HG02938 (cell line): ENCODE results near the gene DLX5.

ENCODE experiments used
- ATAC-seq: cut with Tn5 transposase; IDR thresholded peaks from one replicate; pipeline ENCODE4 v1.9.1; 2021; ENCODE audit warnings: mild to moderate bottlenecking, moderate library complexity; ENCODE audit not compliant: unreplicated experiment

Gene DLX5

DNA sequence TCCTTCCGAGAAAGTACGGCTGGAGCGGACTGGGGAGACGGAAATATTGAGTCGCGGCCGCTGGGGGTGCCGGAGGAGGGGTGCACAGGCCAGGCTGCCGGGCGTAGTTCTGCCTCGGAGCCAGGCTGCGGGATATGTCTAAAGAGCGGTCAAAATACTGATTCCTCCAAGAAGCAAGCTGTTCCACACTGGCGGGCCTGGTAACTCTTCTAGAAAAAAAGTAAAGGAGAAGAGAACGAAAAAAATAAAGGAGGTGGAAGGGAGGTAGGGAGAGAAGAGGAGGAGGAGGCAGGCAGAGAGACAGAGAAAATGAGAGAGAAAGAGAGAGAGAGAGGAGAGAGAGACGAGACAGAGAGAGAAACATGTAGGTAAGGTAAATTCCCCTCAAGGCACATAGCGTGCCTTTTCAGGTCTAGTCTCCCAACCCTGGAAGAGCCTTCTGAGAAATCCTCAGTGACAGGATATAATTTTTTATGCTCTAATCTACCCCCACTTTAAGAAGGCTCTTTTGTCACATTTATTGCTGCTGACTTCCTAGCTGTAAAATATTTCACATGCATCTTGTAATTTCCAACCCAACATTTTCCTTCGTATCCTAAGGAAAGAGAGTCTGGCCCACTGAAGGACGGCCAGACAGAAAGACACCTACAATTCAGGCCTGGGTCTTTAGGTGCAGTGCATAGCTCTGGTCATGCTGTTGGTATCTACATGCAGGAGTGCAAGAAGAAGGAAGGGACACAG, 5.7 kb downstream of the DLX5 start:
- ATAC-seq, result no peak

DNA sequence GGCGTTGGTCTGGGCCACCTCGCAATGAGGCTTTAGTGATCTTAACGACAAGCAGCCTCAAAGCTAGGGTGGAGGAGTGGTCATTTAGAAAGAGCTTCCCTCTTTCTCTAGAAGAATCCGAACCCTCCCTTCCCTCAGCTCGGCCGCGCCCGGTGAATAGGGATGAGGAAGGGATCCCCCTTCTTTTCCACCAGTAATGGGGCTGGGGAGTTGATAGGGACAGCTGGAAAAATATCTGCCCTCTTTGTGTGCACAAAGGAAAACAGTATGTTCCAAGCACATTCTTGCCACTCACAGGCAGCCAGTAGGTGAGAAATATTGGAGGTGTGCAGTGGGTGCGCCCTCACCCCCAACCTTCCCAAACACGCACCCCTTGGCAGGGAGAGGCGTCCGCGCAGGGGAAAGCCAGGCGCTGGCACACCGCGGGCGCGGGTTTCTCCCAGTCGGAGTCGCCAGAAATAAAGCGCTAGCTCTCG, 6.5 kb downstream of the DLX5 start:
- ATAC-seq, result no peak

DNA sequence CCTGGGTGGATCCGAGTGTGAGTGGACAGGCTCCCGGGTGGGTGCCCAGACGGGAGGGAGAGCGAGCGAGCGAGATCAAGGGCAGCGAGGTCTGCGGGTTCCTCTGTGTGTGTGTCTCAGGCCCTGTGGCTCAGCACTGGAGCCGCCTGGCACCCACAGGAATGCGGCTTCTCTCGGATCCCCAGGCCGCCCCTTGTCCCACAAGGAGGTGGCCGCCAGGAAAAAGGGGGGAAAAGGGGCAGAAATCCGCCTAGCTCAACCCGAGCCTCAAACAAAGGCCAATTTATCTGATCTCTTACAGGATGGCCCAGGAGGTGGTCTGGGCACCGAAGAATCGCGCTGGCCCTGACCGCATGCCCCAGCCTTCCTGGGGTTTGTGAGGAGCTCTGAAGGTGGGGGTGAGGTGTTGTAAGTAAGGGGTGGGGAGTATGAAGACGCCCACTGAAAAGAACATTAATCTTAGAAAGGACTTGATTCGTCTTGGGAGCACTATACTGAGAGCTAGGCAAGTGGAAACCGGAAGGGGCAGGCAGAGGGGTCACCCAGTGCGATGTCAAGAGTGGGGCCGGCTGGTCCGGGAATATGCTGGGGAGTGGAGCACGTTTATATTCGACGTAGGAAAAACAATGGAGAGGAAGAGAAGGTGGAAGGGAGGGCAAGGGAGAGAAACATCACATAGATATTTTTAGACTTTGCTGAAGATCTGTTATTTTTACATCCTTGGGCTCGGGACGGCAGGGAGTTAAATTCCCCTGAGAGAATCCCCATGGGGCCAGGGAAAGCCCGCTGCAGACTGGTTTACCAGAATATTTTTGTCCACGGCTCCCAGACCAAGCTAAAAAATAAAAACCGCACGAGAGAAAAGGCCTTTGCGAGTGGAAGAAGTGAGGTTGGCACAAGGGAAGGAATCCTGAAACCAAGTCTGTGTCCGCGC, 7.2 kb downstream of the DLX5 start:
- no peak for ATAC-seq

DNA sequence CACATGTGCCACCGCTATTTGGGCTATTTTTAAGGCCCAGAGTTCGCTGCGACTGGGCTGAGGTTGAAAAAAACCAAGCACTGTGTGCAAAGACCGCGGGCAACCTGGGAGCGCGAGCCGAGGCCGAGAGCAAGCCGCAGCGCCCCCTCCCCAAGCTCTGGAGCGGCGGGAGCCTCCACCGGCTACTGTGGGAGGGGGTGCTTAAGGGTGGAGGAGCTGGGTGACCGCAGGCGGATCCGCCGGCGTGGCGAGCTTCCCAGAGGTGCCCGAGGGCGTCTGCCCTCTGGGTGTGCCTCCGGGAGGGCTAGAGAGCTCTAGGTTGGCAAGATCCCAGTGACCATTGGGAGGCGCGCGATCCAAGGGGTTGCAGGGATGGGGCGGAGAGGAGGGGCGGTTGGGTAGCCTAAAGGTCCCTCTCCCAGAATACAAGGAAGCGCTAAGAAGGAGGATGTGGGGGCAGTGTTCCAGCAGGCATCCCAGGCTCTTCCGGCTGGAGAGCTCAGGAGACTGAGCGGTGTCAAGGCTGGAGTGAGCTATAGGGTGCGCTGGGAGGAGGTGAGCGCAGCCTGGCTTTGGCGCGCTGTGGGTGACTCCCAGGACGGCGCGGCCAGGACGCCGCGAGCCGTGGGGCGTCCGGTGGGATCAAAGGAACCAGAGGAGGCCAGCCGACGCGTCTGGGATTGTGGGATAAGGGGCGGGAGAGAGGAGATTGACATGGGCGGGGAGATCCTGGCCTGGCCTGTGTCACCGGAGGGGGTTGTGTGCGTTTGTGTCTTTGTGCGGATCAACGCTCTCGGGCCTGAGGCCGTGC, 8.0 kb downstream of the DLX5 start:
- no peak for ATAC-seq

DNA sequence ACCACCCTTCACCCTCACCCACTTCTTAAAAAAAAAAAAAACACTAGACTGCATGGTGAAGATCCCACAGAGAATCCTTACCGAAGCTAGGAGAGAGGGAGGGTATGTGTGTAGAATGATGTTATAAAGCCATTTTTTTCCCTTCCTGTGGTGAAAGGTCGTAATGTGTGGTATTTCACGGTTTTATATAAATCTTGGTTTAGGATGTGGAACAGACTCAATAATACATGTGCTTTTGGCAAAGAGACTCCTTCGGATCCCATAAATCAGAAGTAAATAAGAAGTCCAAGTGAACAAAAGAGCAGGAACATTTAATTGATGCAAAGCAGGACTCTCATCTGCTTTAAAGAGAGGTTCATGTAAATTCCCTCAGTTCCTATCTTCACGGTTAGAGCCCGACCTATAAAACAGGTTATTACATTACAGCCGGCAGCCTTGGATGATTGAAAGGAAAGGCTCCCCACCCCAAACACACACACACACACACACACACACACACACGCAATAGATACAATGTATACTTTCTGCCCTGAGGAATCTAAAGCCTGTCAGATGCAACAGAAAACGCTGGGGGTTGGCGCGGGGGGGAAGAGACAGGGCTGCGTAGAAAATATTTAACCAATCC, 8.8 kb downstream of the DLX5 start:
- no peak for ATAC-seq

DNA sequence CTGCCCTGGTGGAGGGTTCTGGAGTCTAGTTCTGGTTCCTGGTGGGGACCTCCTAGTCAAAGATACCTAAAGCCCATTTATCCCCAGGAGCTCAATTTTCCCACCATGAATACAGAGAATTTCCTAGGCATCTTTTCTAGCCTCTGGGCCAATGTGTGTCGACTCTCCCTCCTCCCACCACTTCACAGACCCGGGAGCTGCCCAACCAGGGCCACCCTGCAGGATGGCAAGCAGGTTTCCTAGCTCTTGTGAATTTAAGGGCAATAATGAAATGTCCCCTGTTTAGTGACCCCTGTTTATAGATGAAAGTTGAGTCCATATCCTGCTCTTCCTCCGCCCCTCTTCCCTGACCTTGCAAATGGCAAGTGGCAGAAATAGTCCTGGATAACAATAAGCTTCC, 9.4 kb downstream of the DLX5 start:
- ATAC-seq, result no peak

DNA sequence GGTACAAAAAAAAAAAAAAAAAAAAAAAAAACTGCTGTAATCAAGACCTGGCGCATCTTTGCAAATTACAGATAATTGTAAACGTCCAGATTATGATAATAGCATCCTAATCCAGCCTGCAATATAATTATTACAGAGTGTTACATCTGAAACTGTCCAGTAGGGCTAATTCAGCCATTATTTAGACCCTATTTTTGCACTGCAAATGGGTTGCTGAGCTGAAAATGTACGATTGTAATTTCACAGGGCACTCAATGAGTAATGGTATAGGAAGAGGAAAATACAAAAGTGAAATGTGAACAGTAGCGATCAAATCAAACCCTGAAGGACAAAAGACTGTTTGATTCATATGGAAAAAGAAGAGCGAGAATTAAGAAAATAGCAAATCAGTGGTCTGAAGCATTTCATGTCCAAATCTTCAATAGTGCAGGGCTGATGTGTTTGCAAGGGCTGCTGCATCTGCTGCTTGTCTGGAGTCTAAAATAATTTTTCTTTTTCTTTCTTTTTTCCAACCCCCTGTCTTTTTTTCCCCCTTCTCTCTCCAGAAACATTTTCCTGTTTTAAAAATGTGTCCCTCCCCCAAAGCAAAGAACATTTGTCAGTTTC, 10.4 kb downstream of the DLX5 start:
- ATAC-seq, result no peak

DNA sequence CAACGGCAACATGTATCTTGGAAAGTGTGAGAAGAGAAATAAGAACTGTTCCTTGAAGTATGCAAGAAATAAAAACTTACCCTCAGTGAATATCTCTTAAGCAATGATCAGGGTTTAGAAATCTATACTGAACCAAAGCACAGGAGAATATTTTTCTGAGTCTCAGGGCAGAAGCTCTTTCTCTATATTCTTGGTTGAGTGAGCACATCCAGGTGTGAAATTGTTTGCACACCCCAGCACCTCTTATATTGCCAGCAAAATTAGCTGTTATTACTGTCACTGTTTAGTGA, 10.8 kb downstream of the DLX5 start:
- ATAC-seq, result no peak

DNA sequence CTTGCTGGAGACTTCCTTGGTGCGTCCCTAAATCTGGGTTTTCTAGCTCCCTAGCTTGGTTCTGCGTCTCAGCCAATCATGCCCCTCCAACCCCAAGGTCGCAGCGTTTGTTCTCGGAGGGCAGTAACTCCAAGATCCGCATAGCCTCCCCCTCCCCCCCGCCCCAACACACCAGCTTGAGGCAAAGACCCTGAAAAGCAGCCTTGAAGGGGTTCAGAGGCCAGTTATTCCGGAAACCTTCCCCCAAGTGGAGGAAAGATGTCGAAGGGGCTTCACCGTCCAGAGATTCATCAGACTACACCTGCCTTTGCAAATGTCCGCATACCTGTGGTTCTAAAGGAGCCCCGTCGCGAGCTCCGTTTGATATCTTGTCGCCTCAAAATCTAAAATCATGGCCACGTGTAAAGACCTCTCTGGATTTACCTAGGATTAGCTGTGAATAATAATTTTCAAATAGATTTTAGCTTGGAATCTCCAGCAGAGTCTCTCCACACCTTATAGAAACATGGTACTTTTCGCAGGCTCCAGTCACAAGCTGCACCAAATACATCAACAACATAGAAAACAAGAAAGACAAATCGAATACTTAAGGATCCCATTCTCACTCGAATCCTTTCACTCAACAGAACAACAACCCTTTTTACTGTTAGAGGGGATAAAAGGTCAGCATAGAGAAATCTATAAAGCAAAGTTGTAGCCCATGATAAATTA, 11.3 kb downstream of the DLX5 start:
- no peak for ATAC-seq

DNA sequence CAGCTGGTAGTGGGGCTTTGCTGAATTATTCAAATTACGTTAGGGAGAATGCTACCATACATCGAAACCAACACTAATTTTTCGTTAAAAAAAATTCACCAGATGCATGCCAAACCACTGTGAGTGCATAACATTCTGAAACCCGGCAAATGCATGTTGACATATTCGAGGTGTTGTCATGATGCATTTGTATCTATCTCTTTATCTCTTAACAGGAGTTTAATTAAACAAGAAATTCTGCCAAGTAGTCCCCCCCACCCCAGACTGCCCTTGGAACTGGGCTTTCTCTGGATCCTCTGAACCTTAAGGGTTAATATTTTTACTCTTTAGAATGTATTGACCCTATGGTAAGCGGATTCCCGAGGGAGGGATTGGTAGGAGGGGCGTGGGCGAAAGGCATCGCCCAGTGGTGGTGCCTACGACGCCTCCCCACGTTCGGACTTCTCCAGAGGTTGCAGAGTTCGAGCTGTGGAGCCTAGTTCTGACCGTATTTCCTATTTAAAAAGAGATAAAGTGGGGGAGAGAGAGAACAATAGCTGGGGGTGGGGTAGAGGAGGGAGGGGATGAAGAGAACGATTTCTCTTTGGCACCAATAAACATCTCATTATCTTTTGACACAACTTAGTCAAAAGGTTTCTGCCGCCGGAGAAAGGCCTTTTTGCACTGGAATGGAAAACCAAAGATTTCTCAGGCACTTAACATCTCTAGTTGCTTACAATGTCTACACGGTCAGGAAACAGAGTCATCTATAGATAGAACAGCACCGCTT, 12.1 kb downstream of the DLX5 start:
- ATAC-seq, result no peak

DNA sequence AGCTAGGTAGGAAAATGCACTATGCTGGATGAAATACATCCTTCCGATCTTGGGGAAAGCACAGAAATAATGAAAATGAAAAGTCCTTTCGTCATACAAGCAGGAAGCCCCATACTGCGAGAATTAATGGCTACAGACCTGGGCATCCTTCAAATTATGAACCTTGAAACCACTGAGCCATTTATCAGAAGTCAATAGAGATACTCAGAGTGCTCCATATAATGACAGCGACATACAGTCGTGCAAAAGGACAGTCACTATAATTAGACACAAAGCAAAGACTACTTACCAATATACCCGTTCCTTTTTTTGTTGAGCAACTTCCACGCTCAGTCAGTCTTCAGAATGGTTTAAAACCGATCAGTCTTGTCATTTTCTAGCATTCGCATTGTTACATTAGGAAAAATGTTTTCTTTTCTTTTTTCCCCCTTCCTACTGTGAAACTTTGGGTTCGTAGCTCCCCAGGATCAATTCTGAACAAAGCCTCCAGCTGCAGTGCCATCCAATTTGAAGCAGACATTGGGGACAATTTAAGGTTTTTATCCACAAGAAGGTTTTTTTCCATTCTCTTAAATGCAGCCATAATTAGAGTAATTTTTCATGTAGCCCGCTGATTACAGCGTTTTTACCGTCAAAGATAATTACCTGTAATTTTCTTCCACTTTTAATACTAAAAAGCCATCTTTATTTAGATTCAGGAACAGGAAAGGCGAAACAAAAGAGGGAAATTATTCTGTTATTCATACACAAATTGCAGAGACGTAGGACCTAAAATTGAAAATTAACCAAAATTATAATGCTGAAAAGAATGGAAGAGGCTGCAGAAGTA, 12.9 kb downstream of the DLX5 start:
- no peak for ATAC-seq

DNA sequence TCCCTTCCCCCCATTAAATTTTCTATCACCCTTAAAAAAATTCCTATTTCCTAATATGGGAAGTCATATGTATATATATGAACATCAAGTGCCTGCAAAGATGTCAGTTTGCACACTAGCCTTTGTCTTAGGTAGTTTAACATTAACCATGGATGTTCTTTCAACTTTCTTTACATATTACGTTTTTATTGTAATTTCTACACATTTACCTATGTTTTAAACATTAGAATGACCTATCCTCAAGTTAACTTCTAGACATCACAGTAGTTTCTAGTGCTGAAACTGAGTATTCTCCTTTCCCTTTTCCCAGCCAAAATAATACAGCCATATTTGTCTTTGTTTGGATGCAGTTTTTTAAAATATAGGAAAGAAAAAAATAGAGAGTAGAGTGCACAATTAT, 13.5 kb downstream of the DLX5 start:
- ATAC-seq, result no peak

DNA sequence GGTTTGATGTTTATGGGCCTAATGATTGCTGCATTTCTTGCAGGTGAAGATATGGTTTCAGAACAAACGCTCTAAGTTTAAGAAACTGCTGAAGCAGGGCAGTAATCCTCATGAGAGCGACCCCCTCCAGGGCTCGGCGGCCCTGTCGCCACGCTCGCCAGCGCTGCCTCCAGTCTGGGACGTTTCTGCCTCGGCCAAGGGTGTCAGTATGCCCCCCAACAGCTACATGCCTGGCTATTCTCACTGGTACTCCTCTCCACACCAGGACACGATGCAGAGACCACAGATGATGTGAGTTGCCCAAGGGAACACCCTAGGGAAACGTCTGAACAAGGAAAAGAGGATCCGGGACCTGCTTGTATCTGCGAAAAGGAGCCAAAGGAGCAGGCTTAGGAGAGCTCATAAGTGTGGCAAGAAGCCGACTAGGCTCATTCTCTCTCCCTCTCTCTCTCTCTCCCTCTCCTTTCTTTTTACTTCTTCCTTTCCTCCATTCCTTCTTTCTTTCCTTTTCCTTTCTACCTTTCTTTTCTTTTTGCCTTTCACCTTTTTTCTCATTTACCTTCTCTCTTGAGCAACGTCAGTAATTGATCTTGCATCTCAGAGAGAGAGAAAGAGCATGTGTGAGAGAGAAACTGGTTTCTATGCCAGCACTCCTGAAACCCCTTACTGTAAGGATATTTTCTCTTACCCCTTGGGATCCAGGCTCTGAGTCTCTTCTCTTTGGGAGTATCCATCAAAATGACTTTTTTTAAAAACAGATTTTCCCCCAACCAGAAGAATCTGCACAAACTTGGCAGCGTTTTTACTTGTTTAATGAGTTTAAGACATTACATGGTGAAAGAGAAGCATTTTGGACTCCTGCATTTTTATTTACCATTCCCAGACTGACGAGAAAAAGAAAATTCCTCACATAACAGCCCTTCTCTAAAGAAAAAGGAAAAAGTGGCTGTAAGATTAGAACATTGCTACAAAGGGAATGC, 14.6 kb downstream of the DLX5 start:
- no peak for ATAC-seq

DNA sequence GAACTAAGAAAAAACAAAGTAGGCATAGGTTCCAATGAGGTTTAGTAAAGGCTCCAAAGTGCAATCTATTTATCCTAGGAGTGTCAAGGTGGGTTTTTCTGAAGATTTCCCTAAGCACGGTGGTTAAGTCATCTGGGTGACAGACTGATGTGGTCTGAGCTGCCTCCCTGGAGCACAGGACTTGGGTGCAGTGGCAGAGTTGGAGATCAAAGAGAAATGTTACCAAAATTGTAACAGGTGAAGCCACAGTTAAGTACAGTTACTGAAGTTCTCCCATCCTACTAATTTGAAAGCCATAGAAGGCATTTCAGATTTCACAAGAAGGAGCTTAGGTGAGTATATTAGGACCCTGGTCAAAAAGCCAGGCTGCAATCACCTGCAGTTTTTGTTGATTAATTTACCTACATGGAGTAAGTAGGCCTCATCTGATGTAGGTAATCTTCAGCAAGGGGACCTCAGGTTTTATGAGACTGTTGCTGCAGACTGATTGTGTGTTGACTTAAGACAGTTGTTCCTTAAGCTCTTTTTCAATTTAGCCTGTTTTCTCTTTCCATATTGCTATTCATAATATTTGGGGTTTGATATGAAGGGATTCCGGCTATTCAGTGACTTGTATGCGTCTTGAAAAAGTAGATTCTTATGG, 16.2 kb downstream of the DLX5 start:
- no peak for ATAC-seq

DNA sequence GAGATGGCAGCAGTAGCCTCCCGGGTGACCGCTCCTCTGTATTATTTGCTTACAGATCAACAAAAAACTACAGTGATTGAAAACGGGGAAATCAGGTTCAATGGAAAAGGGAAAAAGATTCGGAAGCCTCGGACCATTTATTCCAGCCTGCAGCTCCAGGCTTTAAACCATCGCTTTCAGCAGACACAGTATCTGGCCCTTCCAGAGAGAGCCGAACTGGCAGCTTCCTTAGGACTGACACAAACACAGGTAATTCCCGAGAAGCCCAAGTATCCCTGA, 17.1 kb downstream of the DLX5 start:
- no peak for ATAC-seq

DNA sequence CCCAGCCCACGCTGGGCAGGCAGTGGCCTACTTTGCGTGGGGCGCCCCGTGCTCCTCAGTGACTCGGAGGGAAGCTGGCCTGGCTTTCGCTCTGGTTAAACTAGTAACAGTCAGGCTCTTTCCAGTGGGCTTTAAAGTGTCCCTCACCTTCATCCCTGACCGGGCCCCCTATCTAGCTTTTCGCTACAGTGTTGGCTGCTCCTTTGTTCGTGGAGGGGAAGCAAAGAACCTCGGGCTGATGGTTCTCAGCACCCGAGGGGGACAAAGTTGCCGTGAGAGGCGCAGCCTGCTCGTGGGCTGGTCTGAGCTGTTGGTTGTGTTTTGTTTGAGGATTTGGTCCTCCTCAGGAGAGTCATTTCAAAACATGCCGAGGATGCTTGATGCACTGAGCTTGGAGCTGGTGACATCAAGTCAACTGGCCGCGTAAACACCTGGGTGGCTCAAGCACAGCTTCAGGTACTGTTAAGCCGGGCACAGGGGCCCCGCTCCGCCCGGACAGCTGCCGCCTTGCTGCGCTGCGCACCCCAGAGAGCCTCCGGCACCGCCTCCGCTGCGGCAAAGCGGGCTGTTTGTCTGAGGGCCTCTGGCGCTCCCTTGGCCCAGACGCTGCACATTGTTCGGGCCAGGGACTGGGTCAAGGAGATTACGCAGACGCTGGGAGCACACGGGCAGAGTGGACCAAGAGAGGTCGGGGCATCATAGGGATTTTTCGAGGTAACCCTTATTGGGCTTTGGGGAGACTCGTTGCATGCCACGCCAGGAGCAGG, 17.6 kb downstream of the DLX5 start:
- no peak for ATAC-seq
